GM18499 (cell line): ENCODE data around the gene USP3.
"Not testable (repeated sequence)": the region's sequence is repeated elsewhere in the genome, so short reads cannot be mapped to it uniquely, and the experiment has no call there.

Experiments
- ATAC-seq: cut with Tn5 transposase; IDR thresholded peaks from one replicate; pipeline ENCODE4 v1.9.1; 2021; ENCODE audit warnings: moderate number of reproducible peaks; ENCODE audit not compliant: insufficient read depth, unreplicated experiment

Gene USP3

GRCh38 chr15:63532307-63532744, 27.9 kb downstream of the USP3 start:
- ATAC-seq, result no peak

GRCh38 chr15:63534888-63535287, 30.5 kb downstream of the USP3 start:
- not testable (repeated sequence) for ATAC-seq

DNA sequence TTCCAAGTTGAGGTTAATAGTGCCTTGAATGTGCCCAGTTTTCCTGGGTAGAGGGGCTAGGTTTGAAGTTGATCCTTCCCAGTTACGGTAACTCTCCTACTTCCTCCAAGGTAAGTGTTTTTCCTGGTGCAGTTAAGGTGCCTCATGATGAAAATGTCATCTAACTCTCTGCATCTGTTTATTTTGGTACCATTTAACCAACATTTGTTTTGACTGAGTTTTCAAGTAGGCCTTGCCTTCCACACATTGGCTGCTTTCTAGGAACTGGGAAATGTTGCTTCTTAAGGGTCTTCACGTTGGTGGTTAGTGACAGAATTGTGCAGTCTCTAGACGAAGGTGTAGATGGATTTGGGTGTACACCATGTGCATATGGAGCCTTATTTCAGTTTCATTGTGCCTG, 31.3 kb downstream of the USP3 start:
- no peak for ATAC-seq

- ATAC-seq, result no peak
Measured at GRCh38 chr15:63538876-63539275, 34.5 kb downstream of the USP3 start.

- ATAC-seq, result no peak
Measured at GRCh38 chr15:63539521-63539920, 35.1 kb downstream of the USP3 start.

GRCh38 chr15:63539998-63540397, 35.6 kb downstream of the USP3 start:
- ATAC-seq, result no peak

GRCh38 chr15:63540449-63540848, 36.1 kb downstream of the USP3 start:
- ATAC-seq, result no peak

- ATAC-seq, result no peak
Measured at GRCh38 chr15:63544258-63545026, 40.0 kb downstream of the USP3 start.

- ATAC-seq, result no peak
Measured at GRCh38 chr15:63545520-63545919, 41.1 kb downstream of the USP3 start.

- ATAC-seq, result no peak
Measured at GRCh38 chr15:63551400-63551799, 47.0 kb downstream of the USP3 start.

DNA sequence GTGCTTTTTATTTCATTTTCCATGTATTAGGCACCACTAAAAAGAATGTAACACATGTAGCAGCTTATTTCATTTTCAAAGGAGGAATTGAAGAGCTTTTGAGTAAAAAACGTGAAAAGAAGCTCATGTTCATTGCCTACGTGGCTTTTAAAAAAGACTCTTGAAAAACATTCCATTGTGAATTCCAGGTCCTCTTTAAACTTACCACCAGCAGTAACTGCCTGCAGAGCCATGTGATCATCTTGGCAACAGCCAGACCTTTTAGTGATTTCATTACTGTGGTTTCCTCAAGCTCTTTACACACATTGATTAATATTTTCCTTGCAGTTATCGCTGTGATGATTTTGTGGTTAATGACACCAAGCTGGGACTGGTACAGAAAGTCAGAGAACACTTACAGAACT, 49.0 kb downstream of the USP3 start:
- no peak for ATAC-seq

GRCh38 chr15:63554337-63554927, 50.0 kb downstream of the USP3 start:
- ATAC-seq, result no peak

- no peak for ATAC-seq
Measured at GRCh38 chr15:63555507-63555906, 51.1 kb downstream of the USP3 start.

DNA sequence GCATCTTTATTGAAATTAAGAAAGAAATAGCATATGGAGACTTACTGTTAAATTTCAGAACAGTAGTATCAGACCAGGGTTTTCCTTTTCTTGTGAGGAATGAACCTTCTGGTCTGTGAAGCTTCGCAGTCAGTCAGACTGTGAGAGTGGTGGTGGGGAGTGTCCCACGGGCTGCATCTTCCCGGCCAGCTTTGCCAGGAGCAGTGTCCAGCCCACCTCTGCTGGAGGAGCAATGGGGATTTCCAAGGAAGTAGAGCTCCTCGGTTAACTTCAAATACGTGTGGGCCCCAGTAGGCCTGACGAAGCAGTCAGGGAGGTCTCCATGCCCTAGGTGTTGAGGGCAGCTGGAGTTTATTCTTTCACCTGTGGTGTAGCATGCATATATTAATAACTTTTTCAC, 51.9 kb downstream of the USP3 start:
- no peak for ATAC-seq

GRCh38 chr15:63556736-63557135, 52.3 kb downstream of the USP3 start:
- ATAC-seq, result no peak

DNA sequence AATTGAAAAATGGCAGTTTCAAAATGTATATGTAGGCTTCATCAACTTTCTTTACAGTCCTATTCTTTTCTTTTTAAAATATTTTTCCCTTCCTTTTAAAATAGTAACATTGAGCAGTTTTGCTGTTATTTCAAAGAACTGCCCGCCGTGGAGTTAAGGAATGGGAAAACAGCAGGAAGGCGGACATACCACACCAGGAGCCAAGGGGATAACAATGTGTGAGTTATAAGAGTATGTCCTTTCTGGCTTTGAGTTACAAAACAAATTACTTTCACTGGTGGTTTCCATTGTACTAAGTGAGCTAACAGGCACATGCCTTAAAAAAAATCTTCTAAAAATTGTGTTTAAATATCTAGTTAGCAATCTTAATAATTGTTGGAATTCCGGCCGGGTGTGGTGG, 55.4 kb downstream of the USP3 start:
- no peak for ATAC-seq

GRCh38 chr15:63560741-63561448, 56.5 kb downstream of the USP3 start:
- no peak for ATAC-seq

- no peak for ATAC-seq
Measured at GRCh38 chr15:63564093-63564492, 59.7 kb downstream of the USP3 start.

DNA sequence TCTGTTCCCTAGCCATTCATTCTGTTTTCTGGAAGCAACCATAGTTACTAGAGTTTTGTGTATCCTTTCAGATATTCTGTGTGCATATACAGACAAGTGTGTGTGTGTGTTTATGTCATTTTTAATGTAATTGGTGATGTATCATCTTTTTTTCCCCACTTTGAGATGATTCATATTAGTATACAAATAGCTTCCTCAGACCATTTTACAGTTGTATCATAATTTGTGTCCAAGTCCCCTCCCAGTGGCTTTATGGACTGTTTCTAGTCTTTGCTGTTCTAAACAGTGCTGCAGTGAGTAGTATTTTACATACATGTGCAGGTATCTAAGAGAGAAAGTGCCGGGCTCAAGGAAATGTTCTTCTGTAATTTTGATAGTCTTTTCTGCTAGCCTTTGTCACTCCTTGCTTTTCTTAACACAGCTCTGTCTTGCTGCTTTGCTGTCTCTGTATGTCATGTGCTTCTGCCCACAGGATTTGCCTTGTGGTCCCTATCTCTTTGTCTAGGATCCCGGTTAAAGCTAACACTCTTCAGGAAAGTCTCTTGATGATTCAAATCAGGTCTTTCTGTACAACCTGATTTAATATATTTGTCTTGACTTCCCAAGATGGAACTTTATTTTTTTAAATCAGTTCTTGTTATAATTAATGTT, 61.3 kb downstream of the USP3 start:
- no peak for ATAC-seq

- ATAC-seq, result no peak
Measured at GRCh38 chr15:63572749-63573464, 68.5 kb downstream of the USP3 start.
